HepG2 (cell line): ENCODE data around the gene GLRA1. TPM values are rescaled to one million over a fixed set of nuclear protein-coding genes. Genes with fewer than 3 reads are reported as not detected.
A peak's percentile ranks its signal among the peaks of the same experiment; 100 is the strongest.

ENCODE experiments used
- ARID3A ChIP-seq: IDR thresholded peaks from 2 replicates; pipeline ENCODE4 v1.6.1; 2012; ENCODE audit warnings: low read depth, low read length, improper control_type of control experiment
- ARNTL ChIP-seq: sonication (generic); formaldehyde crosslinking; IDR thresholded peaks from 2 replicates; pipeline ENCODE4 v1.4.0; 2020; ENCODE audit warnings: mild to moderate bottlenecking, missing genetic modification reagents
- ATM ChIP-seq: fragments of 450-650 bp; IDR thresholded peaks from 2 replicates; pipeline ENCODE4 v1.7.1; 2017; ENCODE audit warnings: mild to moderate bottlenecking, borderline replicate concordance
- HDAC2 ChIP-seq: sonication (generic); formaldehyde crosslinking; IDR thresholded peaks from 2 replicates; pipeline ENCODE4 v1.4.0; 2020; ENCODE audit warnings: missing genetic modification reagents
- HINFP ChIP-seq: sonication (generic); formaldehyde crosslinking; IDR thresholded peaks from 2 replicates; pipeline ENCODE4 v1.4.0; 2020; ENCODE audit warnings: low read depth, mild to moderate bottlenecking, missing genetic modification reagents
- HNF4G ChIP-seq, 2 experiments: sonication (generic) in 1 of 2; formaldehyde crosslinking in 1 of 2; IDR thresholded peaks; 2 replicates each; pipeline versions ENCODE4 v1.4.0 to v1.6.1; 2011 to 2020; ENCODE audit warnings: borderline replicate concordance in 2 of 2, low read depth in 2 of 2, mild to moderate bottlenecking in 2 of 2, low read length in 1 of 2, missing genetic modification reagents in 1 of 2, moderate library complexity in 1 of 2
- KAT8 ChIP-seq: IDR thresholded peaks from 2 replicates; pipeline ENCODE4 v1.6.1; 2016; ENCODE audit warnings: missing genetic modification reagents, missing compliant biosample characterization
- MBD4 ChIP-seq: IDR thresholded peaks from 2 replicates; pipeline ENCODE4 v1.6.1; 2012; ENCODE audit warnings: low read length, inconsistent platforms, borderline replicate concordance
- MTF1 ChIP-seq: sonication (generic); formaldehyde crosslinking; IDR thresholded peaks from 2 replicates; pipeline ENCODE4 v1.5.0; 2020; ENCODE audit warnings: missing genetic modification reagents
- NCOA5 ChIP-seq: sonication (generic); formaldehyde crosslinking; IDR thresholded peaks from 2 replicates; pipeline ENCODE4 v1.4.0; 2020; ENCODE audit warnings: missing genetic modification reagents
- SOX6 ChIP-seq, 2 experiments: fragments of 450-650 bp in 1 of 2; sonication (generic) in 1 of 2; formaldehyde crosslinking in 1 of 2; IDR thresholded peaks; 2 replicates each; pipeline versions ENCODE4 v1.4.0 to v1.6.1; 2017 to 2020; ENCODE audit warnings: antibody characterized with exemption in 1 of 2, mild to moderate bottlenecking in 1 of 2, missing genetic modification reagents in 1 of 2
- ZBTB3 ChIP-seq: sonication (generic); formaldehyde crosslinking; IDR thresholded peaks from 2 replicates; pipeline ENCODE4 v1.4.0; 2020; ENCODE audit warnings: low read depth, mild to moderate bottlenecking, moderate library complexity, missing genetic modification reagents, borderline replicate concordance
- ZNF160 ChIP-seq: sonication (generic); formaldehyde crosslinking; IDR thresholded peaks from 2 replicates; pipeline ENCODE4 v1.8.0; 2022; ENCODE audit warnings: mild to moderate bottlenecking, inconsistent platforms, missing genetic modification reagents
- ZNF672 ChIP-seq: sonication (generic); formaldehyde crosslinking; IDR thresholded peaks from 2 replicates; pipeline ENCODE4 v1.8.1; 2022; ENCODE audit warnings: missing genetic modification reagents
- polyA plus RNA-seq, 8 experiments: library from polyadenylated mRNA; depleted of rRNA in 3 of 8; stranded (reverse) in 7 of 8; unstranded in 1 of 8; fragments of >200 nt; fragmentation: Illumina TruSeq in 4 of 8; extraction: Trizol in 4 of 8; gene quantifications; 2 replicates each; pipeline versions ENCODE4 v1.2.1 to v1.2.3, GENCODE V29; 2011 to 2016; ENCODE audit warnings: low read depth in 4 of 8, missing spikeins in 1 of 8, mixed read lengths in 1 of 8; ENCODE audit not compliant: insufficient read depth in 1 of 8
- total RNA-seq, 5 experiments: library from RNA; depleted of rRNA; stranded (reverse); fragments of >200 nt; fragmentation: Illumina TruSeq; extraction: Trizol; gene quantifications; 2 replicates each; pipeline ENCODE4 v1.2.3, GENCODE V29; 2016; ENCODE audit warnings: low read depth in 1 of 5
- TF ChIP-seq, protein P1 (sequence below): sonication (generic); formaldehyde crosslinking; IDR thresholded peaks from 2 replicates; pipeline ENCODE4 v1.8.0; 2022; ENCODE audit warnings: mild to moderate bottlenecking, missing genetic modification reagents
- TF ChIP-seq, protein P2 (sequence below): sonication (generic); formaldehyde crosslinking; IDR thresholded peaks from 2 replicates; pipeline ENCODE4 v1.8.0; 2022; ENCODE audit warnings: mild to moderate bottlenecking, missing genetic modification reagents, borderline replicate concordance
- TF ChIP-seq, protein P3 (sequence below): sonication (generic); formaldehyde crosslinking; IDR thresholded peaks from 2 replicates; pipeline ENCODE4 v1.8.0; 2022; ENCODE audit warnings: missing genetic modification reagents, mild to moderate bottlenecking, moderate library complexity, borderline replicate concordance

Gene GLRA1
- total and polyA plus RNA-seq, 2 of the 13 experiments (the other 11 are each of a cell fraction or from before 2014, with no cell fraction given), result not detected

GRCh38 chr5:151819830-151820229, 104.8 kb downstream of the GLRA1 start (continued):
- TF ChIP-seq, protein P1, sequence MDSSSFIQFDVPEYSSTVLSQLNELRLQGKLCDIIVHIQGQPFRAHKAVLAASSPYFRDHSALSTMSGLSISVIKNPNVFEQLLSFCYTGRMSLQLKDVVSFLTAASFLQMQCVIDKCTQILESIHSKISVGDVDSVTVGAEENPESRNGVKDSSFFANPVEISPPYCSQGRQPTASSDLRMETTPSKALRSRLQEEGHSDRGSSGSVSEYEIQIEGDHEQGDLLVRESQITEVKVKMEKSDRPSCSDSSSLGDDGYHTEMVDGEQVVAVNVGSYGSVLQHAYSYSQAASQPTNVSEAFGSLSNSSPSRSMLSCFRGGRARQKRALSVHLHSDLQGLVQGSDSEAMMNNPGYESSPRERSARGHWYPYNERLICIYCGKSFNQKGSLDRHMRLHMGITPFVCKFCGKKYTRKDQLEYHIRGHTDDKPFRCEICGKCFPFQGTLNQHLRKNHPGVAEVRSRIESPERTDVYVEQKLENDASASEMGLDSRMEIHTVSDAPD (CRISPR knock-in tag), result 0 out of 2 replicates have a peak, but pooled peaks have one; percentile 64
- TF ChIP-seq ATM (no peak), NCOA5 (no peak), ARNTL (CRISPR knock-in tag) (no peak), HDAC2 (CRISPR knock-in tag) (peak; percentile 89), ARID3A (0 out of 2 replicates have a peak, but pooled peaks have one; percentile 19), ZBTB3 (CRISPR knock-in tag) (no peak), MTF1 (no peak), HINFP (CRISPR knock-in tag) (no peak), SOX6 (IDR thresholded peaks at IDR 0.05) (no peak), SOX6 (CRISPR knock-in tag; IDR thresholded peaks at IDR 0.05) (peak; percentile 93), KAT8 (peak; percentile 49), HNF4G (IDR thresholded peaks at IDR 0.05; ENCODE audit: borderline replicate concordance, low read depth, low read length) (peak; percentile 38; the same call in 1 of the 2 replicates), HNF4G (CRISPR knock-in tag; IDR thresholded peaks at IDR 0.05; ENCODE audit: borderline replicate concordance, low read depth) (peak; percentile 35; the same call in 1 of the 2 replicates), ZNF160 (CRISPR knock-in tag) (no peak), MBD4 (0 out of 2 replicates have a peak, but pooled peaks have one; percentile 42), ZNF672 (CRISPR knock-in tag) (no peak)
- TF ChIP-seq, protein P2, sequence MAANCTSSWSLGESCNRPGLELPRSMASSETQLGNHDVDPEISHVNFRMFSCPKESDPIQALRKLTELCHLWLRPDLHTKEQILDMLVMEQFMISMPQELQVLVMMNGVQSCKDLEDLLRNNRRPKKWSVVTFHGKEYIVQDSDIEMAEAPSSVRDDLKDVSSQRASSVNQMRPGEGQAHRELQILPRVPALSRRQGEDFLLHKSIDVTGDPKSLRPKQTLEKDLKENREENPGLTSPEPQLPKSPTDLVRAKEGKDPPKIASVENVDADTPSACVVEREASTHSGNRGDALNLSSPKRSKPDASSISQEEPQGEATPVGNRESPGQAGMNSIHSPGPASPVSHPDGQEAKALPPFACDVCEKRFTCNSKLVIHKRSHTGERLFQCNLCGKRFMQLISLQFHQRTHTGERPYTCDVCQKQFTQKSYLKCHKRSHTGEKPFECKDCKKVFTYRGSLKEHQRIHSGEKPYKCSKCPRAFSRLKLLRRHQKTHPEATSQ (CRISPR knock-in tag), result peak; percentile 46; the same call in 1 of the 2 replicates
- TF ChIP-seq, protein P3, sequence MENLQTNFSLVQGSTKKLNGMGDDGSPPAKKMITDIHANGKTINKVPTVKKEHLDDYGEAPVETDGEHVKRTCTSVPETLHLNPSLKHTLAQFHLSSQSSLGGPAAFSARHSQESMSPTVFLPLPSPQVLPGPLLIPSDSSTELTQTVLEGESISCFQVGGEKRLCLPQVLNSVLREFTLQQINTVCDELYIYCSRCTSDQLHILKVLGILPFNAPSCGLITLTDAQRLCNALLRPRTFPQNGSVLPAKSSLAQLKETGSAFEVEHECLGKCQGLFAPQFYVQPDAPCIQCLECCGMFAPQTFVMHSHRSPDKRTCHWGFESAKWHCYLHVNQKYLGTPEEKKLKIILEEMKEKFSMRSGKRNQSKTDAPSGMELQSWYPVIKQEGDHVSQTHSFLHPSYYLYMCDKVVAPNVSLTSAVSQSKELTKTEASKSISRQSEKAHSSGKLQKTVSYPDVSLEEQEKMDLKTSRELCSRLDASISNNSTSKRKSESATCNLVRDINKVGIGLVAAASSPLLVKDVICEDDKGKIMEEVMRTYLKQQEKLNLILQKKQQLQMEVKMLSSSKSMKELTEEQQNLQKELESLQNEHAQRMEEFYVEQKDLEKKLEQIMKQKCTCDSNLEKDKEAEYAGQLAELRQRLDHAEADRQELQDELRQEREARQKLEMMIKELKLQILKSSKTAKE (CRISPR knock-in tag), result peak; percentile 70; the same call in 1 of the 2 replicates
